HL-60/S4 treated with retinoic acid at 250 ng/mL for 4 days and 3 days (cell line): ENCODE measurements around the gene GPSM1.

ENCODE experiments used
- in situ Hi-C: fragments of 300-500 bp; cut with MboI; formaldehyde crosslinking; loops from 2 replicates; pipeline ENCODE4 v1.7.0; 2022; ENCODE audit warnings: low sequenced_read_pairs

The GPSM1 gene

GRCh38 chr9:136372561-136373299 lies 45.4 kb downstream of the GPSM1 start:
- in situ Hi-C loops, result no loop called here

GRCh38 chr9:136373300-136374182 lies 46.2 kb downstream of the GPSM1 start, which contains the start of gene CARD9:
CARD9 (minus strand) TSS chr9:136373669; CDS start chr9:136372078, 1,591 bp downstream.
- in situ Hi-C loops, result no loop called here

GRCh38 chr9:136374183-136374575 lies 46.8 kb downstream of the GPSM1 start:
- in situ Hi-C loops, result no loop called here

GRCh38 chr9:136375096-136375495 lies 47.8 kb downstream of the GPSM1 start:
- in situ Hi-C loops, result no loop called here

- in situ Hi-C loops, result no loop called here
Observed at GRCh38 chr9:136376457-136376856, 49.1 kb downstream of the GPSM1 start.

- in situ Hi-C loops, result no loop called here
Observed at GRCh38 chr9:136377341-136378169, 50.2 kb downstream of the GPSM1 start.

GRCh38 chr9:136378170-136379002 lies 51.0 kb downstream of the GPSM1 start:
- in situ Hi-C loops, result no loop called here

- in situ Hi-C loops, result no loop called here
Observed at GRCh38 chr9:136379003-136379287, 51.6 kb downstream of the GPSM1 start.

- in situ Hi-C loops, result no loop called here
Observed at GRCh38 chr9:136379401-136379800, 52.1 kb downstream of the GPSM1 start.

GRCh38 chr9:136379891-136380290 lies 52.6 kb downstream of the GPSM1 start:
- in situ Hi-C loops, result no loop called here

- in situ Hi-C loops, result no loop called here
Observed at GRCh38 chr9:136380381-136380780, 53.0 kb downstream of the GPSM1 start.

GRCh38 chr9:136381311-136381710 lies 54.0 kb downstream of the GPSM1 start:
- in situ Hi-C loops, result no loop called here

GRCh38 chr9:136381966-136382513 lies 54.7 kb downstream of the GPSM1 start:
- in situ Hi-C loops, result no loop called here

GRCh38 chr9:136383436-136383835 lies 56.1 kb downstream of the GPSM1 start:
- in situ Hi-C loops, result no loop called here

- in situ Hi-C loops, result no loop called here
Observed at GRCh38 chr9:136385015-136385414, 57.7 kb downstream of the GPSM1 start.

- in situ Hi-C loops, result no loop called here
Observed at GRCh38 chr9:136386018-136386417, 58.7 kb downstream of the GPSM1 start.

- in situ Hi-C loops, result no loop called here
Observed at GRCh38 chr9:136387217-136387616, 59.9 kb downstream of the GPSM1 start.

- in situ Hi-C loops, result no loop called here
Observed at GRCh38 chr9:136389396-136389795, 62.1 kb downstream of the GPSM1 start.

GRCh38 chr9:136391737-136392537 lies 64.6 kb downstream of the GPSM1 start:
- in situ Hi-C loops, result no loop called here
